ENCODE data around the gene LCP1.

DNA sequence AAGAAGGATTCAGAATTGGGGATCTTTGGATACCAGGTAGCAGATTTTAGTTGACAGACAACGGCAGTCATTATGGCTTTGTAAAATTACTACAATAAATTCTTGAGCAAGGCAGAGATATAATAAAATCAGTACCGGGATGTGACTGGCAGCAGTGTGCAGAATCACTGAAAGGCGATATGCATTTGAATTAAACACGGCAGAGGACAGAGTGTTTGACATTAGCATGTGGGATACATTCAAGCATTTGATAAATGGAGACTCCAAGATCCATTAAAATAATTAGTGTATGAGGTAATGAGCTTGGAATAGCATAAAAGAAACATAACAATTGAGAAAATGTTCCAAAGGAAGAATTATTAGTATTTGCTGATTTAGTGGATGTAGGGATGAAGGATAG is 36.8 kb downstream of the LCP1 start:
- TF ChIP-seq, protein P1, sequence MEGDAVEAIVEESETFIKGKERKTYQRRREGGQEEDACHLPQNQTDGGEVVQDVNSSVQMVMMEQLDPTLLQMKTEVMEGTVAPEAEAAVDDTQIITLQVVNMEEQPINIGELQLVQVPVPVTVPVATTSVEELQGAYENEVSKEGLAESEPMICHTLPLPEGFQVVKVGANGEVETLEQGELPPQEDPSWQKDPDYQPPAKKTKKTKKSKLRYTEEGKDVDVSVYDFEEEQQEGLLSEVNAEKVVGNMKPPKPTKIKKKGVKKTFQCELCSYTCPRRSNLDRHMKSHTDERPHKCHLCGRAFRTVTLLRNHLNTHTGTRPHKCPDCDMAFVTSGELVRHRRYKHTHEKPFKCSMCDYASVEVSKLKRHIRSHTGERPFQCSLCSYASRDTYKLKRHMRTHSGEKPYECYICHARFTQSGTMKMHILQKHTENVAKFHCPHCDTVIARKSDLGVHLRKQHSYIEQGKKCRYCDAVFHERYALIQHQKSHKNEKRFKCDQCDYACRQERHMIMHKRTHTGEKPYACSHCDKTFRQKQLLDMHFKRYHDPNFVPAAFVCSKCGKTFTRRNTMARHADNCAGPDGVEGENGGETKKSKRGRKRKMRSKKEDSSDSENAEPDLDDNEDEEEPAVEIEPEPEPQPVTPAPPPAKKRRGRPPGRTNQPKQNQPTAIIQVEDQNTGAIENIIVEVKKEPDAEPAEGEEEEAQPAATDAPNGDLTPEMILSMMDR (IDR thresholded peaks at IDR 0.05; ENCODE audit: insufficient read depth, low read length) = no peak
- TF ChIP-seq REST (IDR thresholded peaks at IDR 0.05; ENCODE audit: insufficient replicate concordance, low read depth) (no peak), POLR2AphosphoS5 (IDR thresholded peaks at IDR 0.05; ENCODE audit: low read depth) (no peak), GABPA (IDR thresholded peaks at IDR 0.05; ENCODE audit: low read depth) (no peak)

Data from HL-60 (cell line).